CD8-positive, alpha-beta memory T cell (primary cell): ENCODE measurements around the gene EIF4EBP2. TPM values are rescaled to one million over a fixed set of nuclear protein-coding genes. Genes with fewer than 3 reads are reported as not detected.

Experiments
- CTCF ChIA-PET: fragments of 350-600 bp; sonication (Branson Sonifier 250); formaldehyde crosslinking; loops from one replicate; lab custom pipeline; 2021; ENCODE audit warnings: antibody characterized with exemption; lab: Charles Lee
- POLR2A ChIA-PET: fragments of 350-600 bp; sonication (Branson Sonifier 250); formaldehyde crosslinking; loops from one replicate; lab custom pipeline; 2021; ENCODE audit warnings: antibody characterized with exemption; lab: Charles Lee
- DNase-seq, 5 donors: peaks; one replicate each; pipeline versions ENCODE4 v3.0.0 to v3.0.0-alpha.2; 2020 to 2022; ENCODE audit warnings: mixed read lengths in 1 of 5
- H3K27ac ChIP-seq: one replicate; pipeline ENCODE4 v1.7.0; 2013; ENCODE audit warnings: low read depth, mild to moderate bottlenecking, low read length, moderate library complexity
- H3K27me3 ChIP-seq: 2 replicates; pipeline ENCODE4 v1.7.0; 2013; ENCODE audit warnings: low read length, mild to moderate bottlenecking; ENCODE audit not compliant: insufficient read depth, poor library complexity, severe bottlenecking
- H3K36me3 ChIP-seq: 2 replicates; pipeline ENCODE4 v1.7.0; 2013; ENCODE audit warnings: mild to moderate bottlenecking, low read length, moderate library complexity; ENCODE audit not compliant: insufficient read depth
- H3K4me1 ChIP-seq: 2 replicates; pipeline ENCODE4 v1.7.0; 2013; ENCODE audit warnings: mild to moderate bottlenecking, low read length, moderate library complexity; ENCODE audit not compliant: insufficient read depth
- H3K4me3 ChIP-seq: 2 replicates; pipeline ENCODE4 v1.7.0; 2013; ENCODE audit warnings: mild to moderate bottlenecking, low read length
- H3K9me3 ChIP-seq: 2 replicates; pipeline ENCODE4 v1.7.0; 2013; ENCODE audit warnings: mild to moderate bottlenecking, low read length
- H3K27ac Mint-ChIP-seq, 8 donors: one replicate each; pipeline ENCODE4 v1.8.0; 2020 to 2021; ENCODE audit warnings: mixed read lengths in 8 of 8, mild to moderate bottlenecking in 6 of 8, inconsistent platforms in 3 of 8, moderate library complexity in 3 of 8
- H3K27me3 Mint-ChIP-seq, 2 donors: one replicate each; pipeline ENCODE4 v1.8.0; 2020 to 2021; ENCODE audit warnings: mixed read lengths in 2 of 2, mild to moderate bottlenecking in 1 of 2, moderate library complexity in 1 of 2
- H3K36me3 Mint-ChIP-seq, 3 donors: one replicate each; pipeline ENCODE4 v1.8.0; 2020 to 2021; ENCODE audit warnings: mixed read lengths in 3 of 3, inconsistent platforms in 1 of 3, mild to moderate bottlenecking in 1 of 3
- H3K4me1 Mint-ChIP-seq, 3 donors: one replicate each; pipeline ENCODE4 v1.8.0; 2020 to 2021; ENCODE audit warnings: mixed read lengths in 3 of 3, inconsistent platforms in 1 of 3, mild to moderate bottlenecking in 1 of 3
- H3K4me3 Mint-ChIP-seq, 7 donors: one replicate each; pipeline ENCODE4 v1.8.0; 2020 to 2021; ENCODE audit warnings: mixed read lengths in 7 of 7, mild to moderate bottlenecking in 6 of 7, moderate library complexity in 4 of 7, inconsistent platforms in 2 of 7
- H3K9me3 Mint-ChIP-seq, 5 donors: one replicate each; pipeline ENCODE4 v1.8.0; 2020 to 2022; ENCODE audit warnings: mixed read lengths in 5 of 5, mild to moderate bottlenecking in 3 of 5, moderate library complexity in 2 of 5, inconsistent platforms in 1 of 5
- polyA plus RNA-seq: library from polyadenylated mRNA; unstranded; fragments of 300-500 nt; fragmentation: Illumina TruSeq; gene quantifications from one replicate; pipeline ENCODE4 v1.2.3, GENCODE V29; 2021
- total RNA-seq, 2 experiments: library from RNA; stranded (reverse); gene quantifications; one replicate each; pipeline ENCODE4 v1.2.3, GENCODE V29; 2021

EIF4EBP2 gene
- total and polyA plus RNA-seq, 3 experiments from 2014 or later = 44.4 to 61.9 (median 45.8) TPM

- CTCF ChIA-PET = interaction anchor here (0.9 to 10.1 kb wide), 6 partner anchors 7 to 246 kb away, joined by 3 to 304 read pairs (median 4); partner anchors contain the start of gene TYSND1
- Histone ChIP-seq H3K27ac (no peak overlapping the region), H3K27me3 (no peaks in the 10 kb centered on the region), H3K4me1 (peaks cover 8% of the 10 kb centered on the region), H3K4me3 (no peak overlapping the region), H3K36me3 (no peaks in the 10 kb centered on the region), H3K9me3 (no peaks in the 10 kb centered on the region)
- Mint-ChIP-seq H3K4me1 (peaks cover 9 to 16% (median 13%) of the 10 kb centered on the region in 3 donors), H3K27ac (peak overlapping the region in 1 of 8 donors; percentile 60), H3K36me3 (peaks cover 0 to 4% (median 0%) of the 10 kb centered on the region in 3 donors), H3K9me3 (no peaks in the 10 kb centered on the region), H3K27me3 (no peaks in the 10 kb centered on the region), H3K4me3 (no peak overlapping the region)
- POLR2A ChIA-PET = no interaction called here
- no peak for DNase-seq
Observed at GRCh38 chr10:70362328-70362727, 41.6 kb upstream of the EIF4EBP2 start.

DNA sequence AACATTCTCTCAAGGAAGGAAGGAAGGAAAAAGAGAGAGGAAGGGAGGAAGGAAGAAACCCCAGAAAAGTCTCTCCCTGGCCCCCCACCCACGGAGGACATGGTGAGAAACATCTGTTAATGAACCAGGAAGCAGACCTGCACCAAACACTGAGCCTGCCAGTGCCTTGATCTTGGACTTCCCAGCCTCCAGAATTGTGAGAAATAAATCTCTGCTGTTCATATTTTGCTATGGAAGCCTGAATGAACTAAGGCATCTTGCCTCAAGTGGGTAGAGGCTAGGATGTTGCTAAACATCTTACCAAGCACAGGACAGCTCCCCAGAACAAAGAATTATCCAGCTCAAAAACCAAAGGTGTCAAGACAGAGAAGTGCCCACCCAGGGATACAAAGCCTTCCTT lies 40.7 kb upstream of the EIF4EBP2 start:
- DNase-seq = no peak
- no peaks in the 10 kb centered on the region for H3K9me3 ChIP-seq
- H3K27ac Mint-ChIP-seq = no peak overlapping the region
- H3K4me1 Mint-ChIP-seq = peaks cover 8 to 11% (median 9%) of the 10 kb centered on the region in 3 donors
- H3K27ac ChIP-seq = no peak overlapping the region
- peaks cover 0 to 4% (median 0%) of the 10 kb centered on the region in 3 donors for H3K36me3 Mint-ChIP-seq
- no peaks in the 10 kb centered on the region for H3K27me3 ChIP-seq
- CTCF ChIA-PET = interaction anchor here (1.4 to 10.1 kb wide), 11 partner anchors 8 to 217 kb away, joined by 3 to 304 read pairs (median 13); partner anchors contain the start of genes PPA1 and TYSND1
- POLR2A ChIA-PET = interaction anchor here (1.9 kb wide), 1 partner anchor 217 kb away, joined by 7 read pairs; the partner anchor contains the start of gene TYSND1
- no peaks in the 10 kb centered on the region for H3K9me3 Mint-ChIP-seq
- no peaks in the 10 kb centered on the region for H3K27me3 Mint-ChIP-seq
- H3K36me3 ChIP-seq = no peaks in the 10 kb centered on the region
- no peak overlapping the region for H3K4me3 ChIP-seq
- peaks cover 8% of the 10 kb centered on the region for H3K4me1 ChIP-seq
- H3K4me3 Mint-ChIP-seq = no peak overlapping the region

- no peaks in the 10 kb centered on the region for H3K27me3 ChIP-seq
- no peaks in the 10 kb centered on the region for H3K9me3 Mint-ChIP-seq
- peak overlapping the region in 4 of 7 donors; percentile 32 to 59 (median 51) for H3K4me3 Mint-ChIP-seq
- H3K27ac Mint-ChIP-seq = peak overlapping the region in 4 of 8 donors; percentile 23 to 88 (median 60)
- no peaks in the 10 kb centered on the region for H3K9me3 ChIP-seq
- DNase-seq = peak; percentile 75 to 89 (median 76)
- ChIA-PET POLR2A (interaction anchor here (1.8 to 1.9 kb wide), 2 partner anchors 143 to 218 kb away, joined by 7 to 15 read pairs; partner anchors contain the start of gene TYSND1), CTCF (interaction anchor here (0.6 to 10.1 kb wide), 44 partner anchors 9 to 280 kb away, joined by 3 to 304 read pairs (median 4); partner anchors contain the start of genes EIF4EBP2, LRRC20, PPA1 and TYSND1)
- no peaks in the 10 kb centered on the region for H3K27me3 Mint-ChIP-seq
- peaks cover 8% of the 10 kb centered on the region for H3K4me1 ChIP-seq
- no peak overlapping the region for H3K27ac ChIP-seq
- peaks cover 0 to 4% (median 0%) of the 10 kb centered on the region in 3 donors for H3K36me3 Mint-ChIP-seq
- H3K4me1 Mint-ChIP-seq = peaks cover 8 to 11% (median 9%) of the 10 kb centered on the region in 3 donors
- no peak overlapping the region for H3K4me3 ChIP-seq
- no peaks in the 10 kb centered on the region for H3K36me3 ChIP-seq
Observed at GRCh38 chr10:70363971-70364771, 39.8 kb upstream of the EIF4EBP2 start.

- no peak for DNase-seq
- H3K27me3 ChIP-seq = no peaks in the 10 kb centered on the region
- H3K4me3 ChIP-seq = no peak overlapping the region
- H3K27ac ChIP-seq = no peak overlapping the region
- peak overlapping the region in 4 of 7 donors; percentile 32 to 59 (median 51) for H3K4me3 Mint-ChIP-seq
- H3K4me1 Mint-ChIP-seq = peaks cover 8 to 11% (median 9%) of the 10 kb centered on the region in 3 donors
- POLR2A ChIA-PET = interaction anchor here (1.8 to 1.9 kb wide), 2 partner anchors 143 to 218 kb away, joined by 7 to 15 read pairs; partner anchors contain the start of gene TYSND1
- H3K9me3 ChIP-seq = no peaks in the 10 kb centered on the region
- peaks cover 8% of the 10 kb centered on the region for H3K4me1 ChIP-seq
- H3K36me3 ChIP-seq = no peaks in the 10 kb centered on the region
- H3K36me3 Mint-ChIP-seq = peaks cover 0 to 4% (median 0%) of the 10 kb centered on the region in 3 donors
- CTCF ChIA-PET = interaction anchor here (0.8 to 10.1 kb wide), 37 partner anchors 9 to 281 kb away, joined by 3 to 304 read pairs (median 6); partner anchors contain the start of genes EIF4EBP2, LRRC20, PPA1 and TYSND1
- H3K27ac Mint-ChIP-seq = peak overlapping the region in 3 of 8 donors; percentile 23 to 88 (median 36)
- H3K9me3 Mint-ChIP-seq = no peaks in the 10 kb centered on the region
- H3K27me3 Mint-ChIP-seq = no peaks in the 10 kb centered on the region
Observed at GRCh38 chr10:70364772-70365091, 39.2 kb upstream of the EIF4EBP2 start.

DNA sequence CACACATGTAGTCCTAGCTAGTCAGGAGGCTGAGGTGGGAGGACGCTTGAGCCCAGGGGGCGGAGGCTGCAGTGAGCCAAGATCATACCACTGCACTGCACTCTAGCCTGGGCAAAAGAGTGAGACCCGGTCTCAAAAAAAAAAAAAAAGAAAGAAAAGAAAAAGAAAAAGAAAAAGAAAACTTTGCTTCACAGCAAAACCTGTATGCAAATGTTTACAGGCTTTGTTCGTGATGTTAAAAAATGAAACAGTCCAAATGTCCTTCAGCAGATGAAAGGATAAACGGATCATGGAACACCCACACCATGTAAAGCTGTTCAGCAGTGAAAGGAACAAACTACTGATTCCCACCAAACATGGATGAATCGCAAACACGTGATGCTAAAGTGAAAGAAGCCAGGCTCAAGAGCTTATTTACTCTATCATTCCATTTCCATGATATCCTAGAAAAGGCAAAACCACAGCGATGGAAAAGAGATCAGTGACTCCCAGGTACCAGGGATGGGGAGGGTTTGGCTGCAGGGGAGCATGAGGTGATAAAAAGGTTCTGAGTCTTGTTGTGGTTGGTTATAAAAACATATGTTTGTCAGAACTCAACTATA lies 36.6 kb upstream of the EIF4EBP2 start:
- no peak overlapping the region for H3K27ac Mint-ChIP-seq
- no peak overlapping the region for H3K4me3 Mint-ChIP-seq
- H3K4me1 ChIP-seq = peaks cover 8% of the 10 kb centered on the region
- H3K27me3 Mint-ChIP-seq = no peaks in the 10 kb centered on the region
- H3K9me3 ChIP-seq = no peaks in the 10 kb centered on the region
- POLR2A ChIA-PET = no interaction called here
- no peaks in the 10 kb centered on the region for H3K9me3 Mint-ChIP-seq
- DNase-seq = no peak
- no peaks in the 10 kb centered on the region for H3K27me3 ChIP-seq
- peaks cover 0 to 2% (median 0%) of the 10 kb centered on the region in 3 donors for H3K36me3 Mint-ChIP-seq
- CTCF ChIA-PET = interaction anchor here (0.7 to 10.1 kb wide), 3 partner anchors 13 to 303 kb away, joined by 3 to 304 read pairs (median 3); no protein-coding TSS in a partner anchor
- no peaks in the 10 kb centered on the region for H3K36me3 ChIP-seq
- no peak overlapping the region for H3K4me3 ChIP-seq
- H3K4me1 Mint-ChIP-seq = peaks cover 8 to 11% (median 9%) of the 10 kb centered on the region in 3 donors
- no peak overlapping the region for H3K27ac ChIP-seq

DNA sequence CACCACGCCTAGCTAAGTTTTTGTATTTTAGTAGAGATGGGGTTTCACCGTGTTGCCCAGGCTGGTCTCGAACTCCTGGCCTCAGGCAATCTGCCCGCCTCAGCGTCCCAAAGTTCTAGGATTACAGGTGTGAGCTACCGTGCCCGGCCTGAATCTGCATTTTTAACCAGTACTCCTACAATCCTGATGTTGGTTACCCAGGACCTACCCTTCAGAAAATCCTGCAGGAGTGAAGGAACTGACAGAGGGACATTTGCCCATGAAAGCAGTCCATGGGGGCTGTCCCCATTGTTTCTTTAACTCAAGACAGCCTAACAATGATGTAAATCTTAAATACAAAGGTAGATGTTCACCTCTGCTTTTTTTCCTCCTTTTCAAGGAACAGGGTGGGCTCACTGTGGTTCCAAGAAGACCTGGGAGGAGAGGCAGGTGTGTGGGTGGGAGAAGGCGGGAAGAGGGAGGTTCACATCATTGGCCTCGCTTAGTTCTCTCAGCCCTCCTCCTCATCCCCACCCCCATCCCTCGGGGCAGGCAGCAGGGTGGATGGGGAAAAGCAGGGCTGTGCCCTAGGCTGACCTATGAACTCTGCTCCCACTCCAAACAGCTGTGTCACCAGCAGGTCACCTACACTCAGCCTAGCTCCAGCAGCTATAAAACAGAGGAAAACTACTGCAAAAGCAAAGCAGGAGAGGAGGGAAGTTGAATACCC lies 35.0 kb upstream of the EIF4EBP2 start:
- peak overlapping the region in 1 of 8 donors; percentile 50 for H3K27ac Mint-ChIP-seq
- H3K27me3 Mint-ChIP-seq = no peaks in the 10 kb centered on the region
- H3K4me1 ChIP-seq = peaks cover 8% of the 10 kb centered on the region
- H3K27ac ChIP-seq = no peak overlapping the region
- peaks cover 8 to 9% (median 9%) of the 10 kb centered on the region in 3 donors for H3K4me1 Mint-ChIP-seq
- CTCF ChIA-PET = interaction anchor here (0.9 to 1.6 kb wide), 2 partner anchors 12 to 147 kb away, joined by 3 to 8 read pairs; no protein-coding TSS in a partner anchor
- no peaks in the 10 kb centered on the region for H3K27me3 ChIP-seq
- H3K4me3 Mint-ChIP-seq = no peak overlapping the region
- no peaks in the 10 kb centered on the region for H3K9me3 ChIP-seq
- no peaks in the 10 kb centered on the region for H3K36me3 ChIP-seq
- H3K4me3 ChIP-seq = no peak overlapping the region
- POLR2A ChIA-PET = no interaction called here
- no peak for DNase-seq
- peaks cover 0 to 2% (median 0%) of the 10 kb centered on the region in 3 donors for H3K36me3 Mint-ChIP-seq
- H3K9me3 Mint-ChIP-seq = no peaks in the 10 kb centered on the region

GRCh38 chr10:70369498-70370018 lies 34.4 kb upstream of the EIF4EBP2 start:
- Histone ChIP-seq H3K4me3 (no peak overlapping the region), H3K9me3 (no peaks in the 10 kb centered on the region), H3K36me3 (no peaks in the 10 kb centered on the region), H3K27ac (no peak overlapping the region), H3K27me3 (no peaks in the 10 kb centered on the region), H3K4me1 (peaks cover 2% of the 10 kb centered on the region)
- DNase-seq = no peak
- peaks cover 0 to 2% (median 0%) of the 10 kb centered on the region in 3 donors for H3K36me3 Mint-ChIP-seq
- no peaks in the 10 kb centered on the region for H3K9me3 Mint-ChIP-seq
- peak overlapping the region in 1 of 8 donors; percentile 50 for H3K27ac Mint-ChIP-seq
- ChIA-PET CTCF (no interaction called here), POLR2A (no interaction called here)
- no peaks in the 10 kb centered on the region for H3K27me3 Mint-ChIP-seq
- H3K4me1 Mint-ChIP-seq = peaks cover 3% of the 10 kb centered on the region in 3 donors
- no peak overlapping the region for H3K4me3 Mint-ChIP-seq
